Upper lobe of left lung (tissue), 4 donors: ENCODE results near the gene HIP1.

Experiments
- CTCF ChIP-seq, 6 experiments: fragments of 450-650 bp in 4 of 6; fragments of 200-600 bp in 2 of 6; sonication (generic) in 2 of 6; IDR thresholded peaks; one replicate each; pipeline ENCODE4 v1.5.1; 2016 to 2019; ENCODE audit warnings: antibody characterized with exemption in 6 of 6
- POLR2AphosphoS5 ChIP-seq, 2 donors: sonication (generic); formaldehyde crosslinking; IDR thresholded peaks; one replicate each; pipeline ENCODE4 v1.5.1; 2017; ENCODE audit warnings: antibody characterized with exemption in 2 of 2

GRCh38 chr7:75688200-75689136 lies 50.3 kb downstream of the HIP1 start:
- no peak for TF ChIP-seq CTCF (IDR thresholded peaks at IDR 0.05)
- TF ChIP-seq POLR2AphosphoS5 (IDR thresholded peaks at IDR 0.05): no peak
